IMR-90 (cell line): ENCODE data around the gene DUOX1. TPM values are rescaled to one million over a fixed set of nuclear protein-coding genes. Genes with fewer than 3 reads are reported as not detected.

ENCODE experiments used
- ATAC-seq: fragments of 200-7000 bp; cut with Tn5 transposase; 2 replicates; pipeline ENCODE4 v1.9.1; 2020; ENCODE audit warnings: low read depth, mild to moderate bottlenecking, moderate library complexity
- BruUV-seq: library from RNA; stranded (reverse); fragments of 400-500 nt; replicated peaks from 2 replicates; lab custom pipeline; 2021; lab: Mats Ljungman, UMichigan
- CTCF ChIA-PET: fragments of 300-600 bp; formaldehyde crosslinking; extraction: SDS; loops from one replicate; lab custom pipeline; 2021; ENCODE audit warnings: antibody characterized with exemption; lab: Yijun Ruan, JAX
- POLR2A ChIA-PET: fragments of 300-600 bp; sonication (Branson Sonifier 250); formaldehyde crosslinking; loops from one replicate; lab custom pipeline; 2022; ENCODE audit warnings: antibody characterized with exemption; ENCODE audit not compliant: unreplicated experiment; lab: Charles Lee
- DNase-seq: peaks from one replicate; pipeline ENCODE4 v3.0.0; 2013
- H2AFZ ChIP-seq: replicated peaks from 2 replicates; pipeline ENCODE3; 2013; ENCODE audit warnings: low read length, mild to moderate bottlenecking; ENCODE audit not compliant: poor library complexity
- H2AK5ac ChIP-seq: 2 replicates; pipeline ENCODE4 v1.6.1; 2013; ENCODE audit warnings: low read depth, low read length, inconsistent platforms
- H2AK9ac ChIP-seq: replicated peaks from 2 replicates; pipeline ENCODE3; 2013; ENCODE audit warnings: mild to moderate bottlenecking, low read depth, low read length, moderate library complexity; ENCODE audit not compliant: poor library complexity
- H2BK120ac ChIP-seq: 2 replicates; pipeline ENCODE4 v1.6.1; 2013; ENCODE audit warnings: low read depth, low read length, inconsistent platforms
- H2BK15ac ChIP-seq: 3 replicates; pipeline ENCODE4 v1.6.1; 2013; ENCODE audit warnings: low read depth, low read length, inconsistent platforms
- H2BK20ac ChIP-seq: 2 replicates; pipeline ENCODE4 v1.6.1; 2013; ENCODE audit warnings: low read depth, mild to moderate bottlenecking, inconsistent platforms, low read length, moderate library complexity
- H2BK5ac ChIP-seq: 2 replicates; pipeline ENCODE4 v1.6.1; 2013; ENCODE audit warnings: mild to moderate bottlenecking, low read depth, low read length, inconsistent platforms; ENCODE audit not compliant: poor library complexity, severe bottlenecking
- H3K14ac ChIP-seq: replicated peaks from 2 replicates; pipeline ENCODE4 v1.6.1; 2013; ENCODE audit warnings: low read depth, low read length, inconsistent platforms
- H3K18ac ChIP-seq: 2 replicates; pipeline ENCODE4 v1.6.1; 2013; ENCODE audit warnings: low read depth, low read length, control low read depth
- H3K23ac ChIP-seq: 2 replicates; pipeline ENCODE4 v1.6.1; 2013; ENCODE audit warnings: low read depth, low read length, inconsistent platforms
- H3K27ac ChIP-seq: 2 replicates; pipeline ENCODE4 v1.5.1; 2013; ENCODE audit warnings: mild to moderate bottlenecking, control low read depth, low read length; ENCODE audit not compliant: insufficient read depth
- H3K27me3 ChIP-seq: 2 replicates; pipeline ENCODE4 v1.6.1; 2013; ENCODE audit warnings: low read length; ENCODE audit not compliant: control insufficient read depth, insufficient read depth
- H3K36me3 ChIP-seq: 2 replicates; pipeline ENCODE4 v1.6.1; 2013; ENCODE audit warnings: low read length, mixed read lengths; ENCODE audit not compliant: control insufficient read depth, insufficient read depth
- H3K4ac ChIP-seq: 2 replicates; pipeline ENCODE4 v1.6.1; 2013; ENCODE audit warnings: low read depth, low read length, inconsistent platforms
- H3K4me1 ChIP-seq: 2 replicates; pipeline ENCODE4 v1.6.1; 2013; ENCODE audit warnings: low read length, mixed read lengths; ENCODE audit not compliant: control insufficient read depth, insufficient read depth
- H3K4me2 ChIP-seq: 2 replicates; pipeline ENCODE4 v1.6.1; 2013; ENCODE audit warnings: low read depth, mild to moderate bottlenecking, control low read depth, low read length, moderate library complexity
- H3K4me3 ChIP-seq: 2 replicates; pipeline ENCODE4 v1.5.1; 2013; ENCODE audit warnings: low read depth, mild to moderate bottlenecking, control low read depth, low read length, moderate library complexity; ENCODE audit not compliant: insufficient read depth
- H3K56ac ChIP-seq: 2 replicates; pipeline ENCODE4 v1.6.1; 2013; ENCODE audit warnings: low read length, inconsistent platforms; ENCODE audit not compliant: insufficient read depth; ENCODE audit errors: extremely low read depth
- H3K79me1 ChIP-seq, 2 experiments: 2 replicates each; pipeline ENCODE4 v1.6.1; 2013; ENCODE audit warnings: low read length in 2 of 2, inconsistent platforms in 1 of 2, low read depth in 1 of 2
- H3K9ac ChIP-seq: 2 replicates; pipeline ENCODE4 v1.6.1; 2013; ENCODE audit warnings: low read depth, low read length, control low read depth
- H3K9me1 ChIP-seq: 2 replicates; pipeline ENCODE4 v1.6.1; 2013; ENCODE audit warnings: low read length, inconsistent platforms; ENCODE audit not compliant: insufficient read depth
- H3K9me3 ChIP-seq: 2 replicates; pipeline ENCODE4 v1.6.1; 2013; ENCODE audit warnings: low read length; ENCODE audit not compliant: control insufficient read depth, insufficient read depth
- H4K20me1 ChIP-seq: 2 replicates; pipeline ENCODE4 v1.6.1; 2013; ENCODE audit warnings: low read length, inconsistent platforms; ENCODE audit not compliant: insufficient read depth
- H4K5ac ChIP-seq: 2 replicates; pipeline ENCODE4 v1.6.1; 2013; ENCODE audit warnings: mild to moderate bottlenecking, low read depth, low read length, control low read depth
- H4K8ac ChIP-seq, 2 experiments: 2 replicates each; pipeline ENCODE4 v1.6.1; 2013; ENCODE audit warnings: low read depth in 2 of 2, low read length in 2 of 2, control low read depth in 1 of 2, inconsistent platforms in 1 of 2
- H4K91ac ChIP-seq: 2 replicates; pipeline ENCODE4 v1.6.1; 2013; ENCODE audit warnings: low read depth, low read length, inconsistent platforms; ENCODE audit not compliant: insufficient read depth
- FOS ChIP-seq: fragments of 150-350 bp; IDR thresholded peaks from 2 replicates; pipeline ENCODE4 v1.6.1; 2016; ENCODE audit warnings: low read depth, low read length
- MAZ ChIP-seq: IDR thresholded peaks from 2 replicates; pipeline ENCODE4 v1.6.1; 2012; ENCODE audit warnings: low read depth, mild to moderate bottlenecking, low read length, improper control_type of control experiment, moderate library complexity, borderline replicate concordance
- MXI1 ChIP-seq: IDR thresholded peaks from 2 replicates; pipeline ENCODE4 v1.6.1; 2012; ENCODE audit warnings: low read depth, mild to moderate bottlenecking, low read length, moderate library complexity, borderline replicate concordance
- NFE2L2 ChIP-seq: fragments of 150-350 bp; IDR thresholded peaks from 2 replicates; pipeline ENCODE4 v1.6.1; 2016; ENCODE audit warnings: low read depth, mild to moderate bottlenecking, low read length
- RCOR1 ChIP-seq: IDR thresholded peaks from 2 replicates; pipeline ENCODE4 v1.6.1; 2012; ENCODE audit warnings: mild to moderate bottlenecking, low read length, improper control_type of control experiment; ENCODE audit not compliant: insufficient replicate concordance
- RFX5 ChIP-seq: IDR thresholded peaks from 2 replicates; pipeline ENCODE4 v1.8.0; 2012; ENCODE audit warnings: low read depth, mild to moderate bottlenecking, low read length, moderate library complexity
- SMC3 ChIP-seq: fragments of 150-350 bp; IDR thresholded peaks from 2 replicates; pipeline ENCODE4 v1.6.1; 2016; ENCODE audit warnings: low read depth, mild to moderate bottlenecking, antibody characterized with exemption, low read length, moderate library complexity
- WGBS, 2 experiments: methylation state at CpG; one replicate each; pipeline versions ENCODE4 v1.1.5 to v1.1.7; 2013; ENCODE audit warnings: missing lambda C conversion rate in 2 of 2; ENCODE audit not compliant: insufficient read length in 1 of 2; ENCODE audit errors: extremely low coverage in 2 of 2; 5-methylcytosine and 5-hydroxymethylcytosine counted together
- dilution Hi-C: fragments of 300-500 bp; cut with HindIII; formaldehyde crosslinking; loops from one replicate; pipeline ENCODE4 v1.14.3; 2018; ENCODE audit warnings: low sequenced_read_pairs; ENCODE audit not compliant: unreplicated experiment
- in situ Hi-C: fragments of 300-500 bp; cut with MboI; formaldehyde crosslinking; loops from 3 replicates; pipeline ENCODE4 v1.14.3; 2019; ENCODE audit warnings: low sequenced_read_pairs, inconsistent platforms, mixed read lengths
- intact Hi-C: fragments of 100-400 bp; cut with micrococcal nuclease; formaldehyde crosslinking; loops from 2 replicates; pipeline ENCODE4 v1.10.0; 2022
- polyA plus RNA-seq, 3 experiments: library from polyadenylated mRNA; depleted of rRNA; stranded (reverse); fragments of >200 nt; gene quantifications; 2 replicates each; pipeline ENCODE4 v1.2.3, GENCODE V29; 2012; ENCODE audit warnings: low replicate concordance in 1 of 3
- total RNA-seq: library from RNA; depleted of rRNA; stranded (reverse); fragments of >200 nt; gene quantifications from 2 replicates; pipeline ENCODE4 v1.2.3, GENCODE V29; 2012
- TF ChIP-seq, protein P1 (sequence below): conservative IDR thresholded peaks from 2 replicates; pipeline ENCODE4 v1.5.1; 2012; ENCODE audit warnings: mild to moderate bottlenecking, low read depth, low read length, improper control_type of control experiment

DUOX1 gene
- total and polyA plus RNA-seq, 2 of the 4 experiments (the other 2 are of a cell fraction) = not detected

DNA sequence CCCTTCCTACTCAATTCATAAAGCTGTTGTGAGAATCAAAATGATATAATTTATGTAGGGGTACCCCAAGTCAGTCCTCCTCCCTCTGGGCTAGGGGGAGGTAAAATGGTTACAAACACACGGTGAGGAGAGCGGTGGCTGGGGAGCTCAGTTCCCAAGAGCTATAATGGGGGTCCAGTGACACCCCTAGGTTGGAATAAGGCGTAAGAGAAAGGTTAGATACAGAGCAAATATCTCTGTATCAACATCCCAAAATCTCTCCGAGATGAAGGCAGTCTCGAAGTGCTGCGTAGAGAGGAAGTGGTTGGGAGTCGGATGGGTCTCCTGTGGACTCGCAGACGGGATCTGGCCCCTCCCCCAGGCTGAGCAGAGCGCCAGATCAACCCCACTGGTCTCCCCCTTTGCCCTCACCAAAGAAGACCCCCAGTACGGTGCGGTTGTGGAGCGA, 17.6 kb upstream of the DUOX1 start:
- BruUV-seq = no TSS peak
- Histone ChIP-seq H2AK9ac (no peak overlapping the region), H3K36me3 (no peaks in the 10 kb centered on the region), H4K91ac (no peak overlapping the region), H2BK20ac (no peak overlapping the region), H3K14ac (no peak overlapping the region), H3K23ac (no peak overlapping the region), H4K5ac (no peak overlapping the region), H4K8ac (no peak overlapping the region), H2BK15ac (no peak overlapping the region), H2AK5ac (no peak overlapping the region), H4K20me1 (no peaks in the 10 kb centered on the region), H3K4ac (no peak overlapping the region), H3K9me1 (no peaks in the 10 kb centered on the region), H3K18ac (no peak overlapping the region), H3K9ac (no peak overlapping the region), H2BK120ac (no peak overlapping the region), H3K27me3 (peaks cover 83% of the 10 kb centered on the region), H3K56ac (no peak overlapping the region), H3K9me3 (no peaks in the 10 kb centered on the region), H3K4me3 (no peak overlapping the region), H3K4me2 (no peak overlapping the region; the same call in 1 of the 2 replicates), H3K79me1 (no peaks in the 10 kb centered on the region), H3K4me1 (no peaks in the 10 kb centered on the region; the same call in 1 of the 2 replicates), H2BK5ac (no peak overlapping the region), H2AFZ (no peak overlapping the region), H3K27ac (no peak overlapping the region)
- POLR2A ChIA-PET = no interaction called here
- WGBS, 2 experiments = no CpG with 5 or more reads among the region's 13 CpGs
- TF ChIP-seq, protein P1, sequence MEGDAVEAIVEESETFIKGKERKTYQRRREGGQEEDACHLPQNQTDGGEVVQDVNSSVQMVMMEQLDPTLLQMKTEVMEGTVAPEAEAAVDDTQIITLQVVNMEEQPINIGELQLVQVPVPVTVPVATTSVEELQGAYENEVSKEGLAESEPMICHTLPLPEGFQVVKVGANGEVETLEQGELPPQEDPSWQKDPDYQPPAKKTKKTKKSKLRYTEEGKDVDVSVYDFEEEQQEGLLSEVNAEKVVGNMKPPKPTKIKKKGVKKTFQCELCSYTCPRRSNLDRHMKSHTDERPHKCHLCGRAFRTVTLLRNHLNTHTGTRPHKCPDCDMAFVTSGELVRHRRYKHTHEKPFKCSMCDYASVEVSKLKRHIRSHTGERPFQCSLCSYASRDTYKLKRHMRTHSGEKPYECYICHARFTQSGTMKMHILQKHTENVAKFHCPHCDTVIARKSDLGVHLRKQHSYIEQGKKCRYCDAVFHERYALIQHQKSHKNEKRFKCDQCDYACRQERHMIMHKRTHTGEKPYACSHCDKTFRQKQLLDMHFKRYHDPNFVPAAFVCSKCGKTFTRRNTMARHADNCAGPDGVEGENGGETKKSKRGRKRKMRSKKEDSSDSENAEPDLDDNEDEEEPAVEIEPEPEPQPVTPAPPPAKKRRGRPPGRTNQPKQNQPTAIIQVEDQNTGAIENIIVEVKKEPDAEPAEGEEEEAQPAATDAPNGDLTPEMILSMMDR = no peak
- no peak for TF ChIP-seq NFE2L2
- TF ChIP-seq MXI1 = no peak
- no peak for TF ChIP-seq RFX5
- TF ChIP-seq FOS = no peak
- TF ChIP-seq RCOR1 = no peak
- TF ChIP-seq SMC3 = no peak
- TF ChIP-seq MAZ = no peak
- intact Hi-C loops = no loop called here
- CTCF ChIA-PET = no interaction called here
- in situ Hi-C loops = no loop called here
- ATAC-seq (no peak), DNase-seq (no peak)
- dilution Hi-C loops = no loop called here
